NCI-H1694 treated with DMSO at 0.1 percent for 48 hours (cell line): ENCODE results near the gene KLF16.

Experiments used
- DNase-seq: peaks from one replicate; lab custom pipeline; 2025; lab: John Stamatoyannopoulos, UW

KLF16 gene

GRCh38 chr19:1806184-1807029, 57.0 kb downstream of the KLF16 start:
- no peak for DNase-seq

DNA sequence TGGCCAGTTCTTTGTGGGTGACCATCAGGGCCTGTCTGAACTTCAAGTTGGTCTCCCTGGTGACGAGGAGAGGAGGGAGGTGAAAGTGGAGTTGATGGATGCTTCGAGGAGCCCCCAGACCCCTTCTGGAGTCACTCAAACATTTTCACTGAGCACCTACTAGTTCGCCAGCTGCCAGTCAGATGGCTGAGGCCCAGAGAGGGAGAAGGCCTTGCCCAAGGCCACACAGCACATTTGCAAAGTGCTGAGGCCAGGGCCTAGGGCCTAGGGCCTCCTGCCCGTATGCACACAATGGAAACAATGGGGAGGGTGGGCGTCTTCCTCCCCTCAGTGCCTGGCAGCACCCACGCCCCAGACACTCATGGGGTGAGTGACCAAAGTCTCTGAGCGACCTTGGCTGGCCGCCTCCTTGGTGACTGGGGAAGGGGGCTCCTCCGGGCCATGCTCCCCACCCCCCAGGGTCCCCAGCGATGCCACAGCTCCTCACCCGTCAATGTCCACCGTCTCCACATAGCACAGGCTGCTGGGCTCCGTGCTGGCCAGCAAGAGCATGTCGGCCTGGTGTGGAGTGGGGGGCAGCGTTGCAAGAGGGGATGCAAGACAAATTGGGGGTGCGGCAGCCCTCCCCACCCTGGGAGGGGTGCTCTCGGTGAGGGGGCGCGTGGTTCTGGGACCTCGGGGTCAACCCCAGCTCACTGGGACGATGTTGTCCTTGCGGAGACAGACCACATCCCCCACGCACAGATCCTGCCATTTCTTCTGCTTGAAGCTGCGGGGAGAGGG, 57.8 kb downstream of the KLF16 start:
- DNase-seq = no peak

GRCh38 chr19:1804858-1805257, 58.5 kb downstream of the KLF16 start:
- DNase-seq = no peak
